HL-60/S4 treated with phorbol 12-myristate 13-acetate at 8.2 ng/mL for 4 days and 3 days (cell line): ENCODE results near the gene FLNA.
"Not testable (repeated sequence)": the region's sequence is repeated elsewhere in the genome, so short reads cannot be mapped to it uniquely, and the experiment has no call there.

ENCODE experiments used
- in situ Hi-C: fragments of 300-500 bp; cut with MboI; formaldehyde crosslinking; loops from 2 replicates; pipeline ENCODE4 v1.15.0; 2022; ENCODE audit warnings: low sequenced_read_pairs

Gene FLNA

DNA sequence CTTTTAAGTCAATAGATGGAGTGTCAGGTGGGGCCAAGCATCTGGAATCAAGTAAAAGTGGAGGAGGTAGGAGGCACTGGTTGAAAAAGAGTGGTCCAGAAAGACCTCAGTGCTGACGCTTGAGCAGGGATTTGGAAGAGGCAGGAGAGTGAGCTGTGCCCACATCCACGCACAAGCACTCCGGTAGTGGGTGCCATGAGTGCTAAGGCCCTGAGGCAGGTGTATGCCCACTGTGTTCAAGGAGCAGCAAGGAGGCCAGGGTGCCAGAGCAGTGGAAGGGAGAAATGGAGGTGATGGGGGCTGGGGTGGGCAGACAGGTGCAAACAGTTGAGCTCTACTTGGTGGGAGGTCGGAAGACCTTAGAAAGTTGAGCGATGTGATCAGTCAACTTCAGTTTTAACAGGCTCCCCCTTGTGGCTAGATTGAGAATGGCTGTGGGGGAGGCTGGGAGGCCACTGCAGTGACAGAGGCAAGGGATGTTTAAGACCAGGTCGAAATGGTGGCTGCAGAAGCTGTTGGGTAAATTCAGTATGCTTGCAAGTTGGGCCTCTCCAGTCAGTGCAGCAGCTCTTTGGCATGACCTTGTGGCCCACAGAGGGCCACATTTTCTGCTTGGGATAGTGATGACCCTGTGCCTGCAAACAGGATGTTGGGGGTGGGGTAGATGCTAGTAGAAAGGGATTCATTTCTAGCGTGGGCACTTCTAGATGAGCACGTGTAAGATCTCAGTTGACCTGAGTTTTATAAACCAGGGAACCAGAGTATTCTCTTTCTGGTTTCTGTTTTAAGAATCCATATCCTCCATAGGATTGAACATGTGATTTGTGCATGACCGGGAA, 66.1 kb downstream of the FLNA start:
- in situ Hi-C loops: no loop called here

GRCh38 chrX:154307202-154307601, 67.2 kb downstream of the FLNA start:
- in situ Hi-C loops: no loop called here

DNA sequence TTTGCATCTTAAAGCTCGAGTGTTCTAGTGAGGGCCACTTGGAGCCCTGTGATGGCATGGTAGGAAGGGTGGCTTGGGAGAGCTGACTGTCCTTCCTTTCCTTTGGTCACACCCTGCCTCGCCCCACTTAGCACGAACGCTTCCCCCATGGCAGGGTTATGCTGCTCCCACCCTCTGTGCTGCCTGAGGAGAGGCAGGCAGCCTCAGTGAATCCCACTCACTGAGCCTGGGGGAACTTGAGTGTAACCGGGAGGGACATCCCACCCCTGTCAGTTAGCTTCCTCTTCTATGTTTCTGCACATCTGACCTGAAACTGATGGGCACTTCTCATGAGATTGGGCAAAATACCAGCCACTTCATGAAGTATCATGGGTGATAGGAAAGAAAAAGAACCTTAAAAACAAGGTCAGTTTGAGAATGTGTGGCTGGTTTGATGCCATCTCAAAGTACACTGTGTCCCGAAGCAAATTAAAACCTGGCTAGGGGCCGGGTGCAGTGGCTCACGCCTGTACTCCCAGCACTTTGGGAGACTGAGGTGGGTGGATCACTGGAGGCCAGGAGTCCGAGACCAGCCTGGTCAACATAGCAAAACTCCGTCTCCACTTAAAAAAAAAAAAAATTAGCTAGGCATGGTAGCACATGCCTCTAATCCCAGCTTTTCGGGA, 68.8 kb downstream of the FLNA start:
- in situ Hi-C loops: no loop called here

DNA sequence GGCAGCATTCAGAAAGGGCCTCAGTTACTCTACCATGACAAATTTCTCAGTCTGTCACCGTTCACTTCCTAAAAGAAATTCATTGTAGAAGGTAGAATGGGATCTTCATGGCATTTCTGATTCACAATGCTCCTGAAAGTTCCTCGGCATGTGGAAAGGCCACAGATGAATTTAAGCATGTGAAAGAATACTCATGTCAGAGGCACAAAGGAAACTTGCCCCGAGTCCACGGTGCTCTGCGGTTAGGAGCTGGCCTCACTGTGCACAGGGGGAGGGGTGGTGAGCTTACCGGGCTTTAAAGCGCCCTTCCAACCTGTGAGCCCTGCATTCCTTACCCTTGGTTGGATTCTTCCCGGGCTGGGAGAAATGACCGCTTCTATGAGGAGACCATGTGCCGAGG, 69.6 kb downstream of the FLNA start:
- in situ Hi-C loops: no loop called here

DNA sequence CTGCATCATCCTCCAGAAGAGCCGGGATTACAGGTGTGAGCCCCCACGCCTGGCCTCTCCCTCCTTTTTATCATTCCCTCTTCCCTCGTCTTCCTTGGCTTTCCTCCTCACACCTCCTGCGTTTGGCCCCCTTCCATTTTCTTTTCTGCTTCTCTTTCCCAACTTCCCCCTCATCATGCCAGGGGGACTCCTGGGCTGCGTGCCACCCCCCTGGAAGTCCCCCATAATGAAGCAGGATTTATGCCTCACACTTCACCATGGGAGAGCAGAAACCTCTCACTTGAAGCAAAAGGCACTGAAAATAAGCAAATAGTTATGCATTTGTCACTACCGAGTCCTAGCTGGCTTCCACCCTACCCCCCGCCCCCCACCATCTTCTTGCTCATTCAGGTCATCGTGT, 71.0 kb downstream of the FLNA start:
- in situ Hi-C loops: no loop called here

DNA sequence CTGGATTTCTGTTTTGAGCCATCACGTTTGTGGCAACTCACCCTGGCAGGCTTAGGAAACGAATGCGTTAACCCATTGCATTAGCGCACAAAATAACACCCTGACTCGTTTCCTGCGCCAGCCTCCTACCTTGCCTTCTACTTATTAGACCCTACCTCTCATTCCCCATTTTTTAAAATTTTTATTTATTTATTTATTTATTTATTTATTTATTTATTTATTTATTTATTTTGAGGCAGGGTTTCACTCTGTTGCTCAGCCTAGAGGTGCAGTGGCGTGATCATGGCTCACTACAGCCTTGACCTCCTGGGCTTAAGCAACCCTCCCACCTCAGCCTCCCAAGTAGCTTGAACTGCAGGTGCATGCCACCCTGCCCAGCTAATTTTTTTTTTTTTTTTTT, 71.4 kb downstream of the FLNA start:
- in situ Hi-C loops: not testable (repeated sequence)

DNA sequence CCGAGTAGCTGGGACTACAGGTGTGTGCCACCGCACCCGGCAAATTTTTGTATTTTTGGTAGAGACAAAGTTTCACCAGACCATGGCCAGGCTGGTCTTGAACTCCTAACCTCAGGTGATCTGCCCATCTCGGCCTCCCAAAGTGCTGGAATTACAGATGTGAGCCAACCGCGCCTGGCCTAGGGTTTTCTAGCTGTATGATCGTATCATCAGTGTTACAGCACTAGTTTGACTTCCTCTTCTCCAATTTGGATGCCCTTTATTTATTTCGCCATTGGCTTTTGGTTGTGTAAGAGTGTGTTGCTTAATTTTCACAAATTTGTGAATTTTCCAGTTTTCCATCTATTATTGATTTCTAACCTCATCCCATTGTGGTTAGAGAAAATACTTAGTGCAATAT, 73.6 kb downstream of the FLNA start:
- in situ Hi-C loops: no loop called here
